SH-SY5Y (cell line): Measurements from ENCODE around the gene RAD23A.

Experiments used
- GATA2 ChIP-seq: IDR thresholded peaks from 2 replicates; pipeline ENCODE4 v1.6.1; 2011; ENCODE audit warnings: mild to moderate bottlenecking, low read depth, low read length
- GATA3 ChIP-seq: IDR thresholded peaks from 2 replicates; pipeline ENCODE4 v1.6.1; 2011; ENCODE audit warnings: low read depth, mild to moderate bottlenecking, low read length, moderate library complexity

- TF ChIP-seq GATA2, result no peak
- no peak for TF ChIP-seq GATA3
These were observed 24.6 kb upstream of the RAD23A start for GRCh38 chr19:12921047-12921446.
